ENCODE results near the gene ORC3.

ORC3 gene

GRCh38 chr6:87551799-87552198 is 38.1 kb upstream of the ORC3 start:
- TF ChIP-seq CTCF (IDR thresholded peaks at IDR 0.05; ENCODE audit: insufficient read depth, low read depth, low read length, missing control alignments) = no peak
- DNase-seq (ENCODE audit: low read depth) = no peak

GRCh38 chr6:87553159-87553765 is 36.7 kb upstream of the ORC3 start:
- no peak overlapping the region for H3K4me3 ChIP-seq (ENCODE audit: low read depth, low read length)
- no peak for TF ChIP-seq CTCF (IDR thresholded peaks at IDR 0.05; ENCODE audit: insufficient read depth, low read depth, low read length, missing control alignments)
- DNase-seq (ENCODE audit: low read depth) = no peak

More at GRCh38 chr6:87551799-87552198, 38.1 kb upstream of the ORC3 start:
- H3K4me3 ChIP-seq (ENCODE audit: low read depth, low read length) = no peak overlapping the region

- H3K4me3 ChIP-seq (ENCODE audit: low read depth, low read length) = no peak overlapping the region
- no peak for DNase-seq (ENCODE audit: low read depth)
- no peak for TF ChIP-seq CTCF (IDR thresholded peaks at IDR 0.05; ENCODE audit: insufficient read depth, low read depth, low read length, missing control alignments)
These were observed 34.4 kb upstream of the ORC3 start for GRCh38 chr6:87555506-87555905.

GRCh38 chr6:87558446-87558845 is 31.5 kb upstream of the ORC3 start:
- DNase-seq (ENCODE audit: low read depth) = no peak
- no peak overlapping the region for H3K4me3 ChIP-seq (ENCODE audit: low read depth, low read length)
- no peak for TF ChIP-seq CTCF (IDR thresholded peaks at IDR 0.05; ENCODE audit: insufficient read depth, low read depth, low read length, missing control alignments)

GRCh38 chr6:87561017-87561416 is 28.9 kb upstream of the ORC3 start:
- H3K4me3 ChIP-seq (ENCODE audit: low read depth, low read length) = no peak overlapping the region
- DNase-seq (ENCODE audit: low read depth) = no peak
- no peak for TF ChIP-seq CTCF (IDR thresholded peaks at IDR 0.05; ENCODE audit: insufficient read depth, low read depth, low read length, missing control alignments)

GRCh38 chr6:87572021-87572420 is 17.9 kb upstream of the ORC3 start:
- DNase-seq (ENCODE audit: low read depth) = no peak

More at GRCh38 chr6:87572021-87572420, 17.9 kb upstream of the ORC3 start:
- no peak for TF ChIP-seq CTCF (IDR thresholded peaks at IDR 0.05; ENCODE audit: insufficient read depth, low read depth, low read length, missing control alignments)
- H3K4me3 ChIP-seq (ENCODE audit: low read depth, low read length) = no peak overlapping the region

Measured in GM12865 (cell line).